HCT116 (cell line): ENCODE data around the gene CR1L.

ENCODE experiments used
- CTCF ChIP-seq, 3 experiments: fragments of 200-600 bp in 1 of 3; sonication (generic) in 1 of 3; IDR thresholded peaks in 2 of 3; conservative IDR thresholded peaks in 1 of 3; 2 replicates each; pipeline ENCODE4 v1.5.1; 2012 to 2017; ENCODE audit warnings: low read depth in 2 of 3, low read length in 2 of 3, antibody characterized with exemption in 1 of 3, borderline replicate concordance in 1 of 3, control low read depth in 1 of 3, mild to moderate bottlenecking in 1 of 3, mixed read lengths in 1 of 3, mixed run types in 1 of 3, moderate library complexity in 1 of 3; ENCODE audit not compliant: insufficient read depth in 1 of 3
- EZH2 ChIP-seq: fragments of 200-600 bp; sonication (generic); IDR thresholded peaks from 2 replicates; pipeline ENCODE4 v1.6.1; 2017; ENCODE audit warnings: antibody characterized with exemption, mixed run types
- EZH2phosphoT487 ChIP-seq: fragments of 200-600 bp; IDR thresholded peaks from 2 replicates; pipeline ENCODE4 v1.6.1; 2018; ENCODE audit warnings: antibody characterized with exemption, borderline replicate concordance
- MAX ChIP-seq: IDR thresholded peaks from 2 replicates; pipeline ENCODE4 v1.6.1; 2012
- TCF7L2 ChIP-seq: IDR thresholded peaks from 2 replicates; pipeline ENCODE4 v1.7.0; 2011; ENCODE audit warnings: borderline replicate concordance, inconsistent platforms; ENCODE audit not compliant: insufficient read depth, insufficient read length; ENCODE audit errors: extremely low read depth
- ZNF274 ChIP-seq: fragments of 200-500 bp; sonication (Bioruptor generic); IDR thresholded peaks from 2 replicates; pipeline ENCODE4 v1.6.1; 2014; ENCODE audit warnings: mild to moderate bottlenecking, low read depth, low read length, inconsistent platforms

- TF ChIP-seq EZH2 (no peak), CTCF (IDR thresholded peaks at IDR 0.05 in 2 of 3, conservative IDR thresholded peaks at IDR 0.05 in 1 of 3; ENCODE audit: borderline replicate concordance in 1 of 3, insufficient read depth in 1 of 3, low read depth in 2 of 3, low read length in 2 of 3) (no peak), ZNF274 (no peak), TCF7L2 (no peak), MAX (no peak), EZH2phosphoT487 (no peak)
These were observed 101.2 kb downstream of the CR1L start for GRCh38 chr1:207745839-207746767.
